Thyroid gland (tissue), 4 donors: ENCODE results near the gene ADCY1.
"Not testable (repeated sequence)": the region's sequence is repeated elsewhere in the genome, so short reads cannot be mapped to it uniquely, and the experiment has no call there.

ENCODE experiments used
- POLR2A ChIP-seq, 2 donors: fragments of 450-650 bp; IDR thresholded peaks; one replicate each; pipeline ENCODE4 v1.6.1; 2017; ENCODE audit warnings: antibody characterized with exemption in 2 of 2, mild to moderate bottlenecking in 2 of 2, moderate library complexity in 1 of 2
- TF ChIP-seq, protein P1 (sequence below), 6 experiments: fragments of 200-600 bp in 3 of 6; fragments of 450-650 bp in 3 of 6; sonication (generic) in 3 of 6; IDR thresholded peaks; one replicate each; pipeline ENCODE4 v1.5.1; 2016 to 2019; ENCODE audit warnings: antibody characterized with exemption in 6 of 6, mild to moderate bottlenecking in 2 of 6, inconsistent platforms in 1 of 6, moderate library complexity in 1 of 6

DNA sequence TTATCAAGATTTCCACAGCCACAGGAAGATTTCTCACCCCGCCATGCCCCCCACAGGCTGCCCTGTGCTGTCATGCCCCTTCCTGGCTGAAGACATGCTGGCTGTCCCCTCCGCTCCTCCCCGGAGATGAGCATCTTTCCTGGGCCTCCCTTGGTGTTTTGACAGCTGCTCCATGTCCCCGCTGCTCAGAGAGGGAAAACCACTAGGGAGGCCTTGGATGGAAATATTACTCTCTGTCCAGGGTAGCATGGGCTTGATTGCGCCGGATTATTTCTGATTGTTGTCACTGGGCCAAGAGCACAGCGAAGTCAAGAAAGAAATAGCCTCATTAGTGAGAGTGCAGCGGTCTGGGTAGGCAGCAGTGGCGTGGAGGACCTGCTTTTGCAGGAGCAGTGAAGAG lies 164.8 kb downstream of the ADCY1 start:
- TF ChIP-seq, protein P1, sequence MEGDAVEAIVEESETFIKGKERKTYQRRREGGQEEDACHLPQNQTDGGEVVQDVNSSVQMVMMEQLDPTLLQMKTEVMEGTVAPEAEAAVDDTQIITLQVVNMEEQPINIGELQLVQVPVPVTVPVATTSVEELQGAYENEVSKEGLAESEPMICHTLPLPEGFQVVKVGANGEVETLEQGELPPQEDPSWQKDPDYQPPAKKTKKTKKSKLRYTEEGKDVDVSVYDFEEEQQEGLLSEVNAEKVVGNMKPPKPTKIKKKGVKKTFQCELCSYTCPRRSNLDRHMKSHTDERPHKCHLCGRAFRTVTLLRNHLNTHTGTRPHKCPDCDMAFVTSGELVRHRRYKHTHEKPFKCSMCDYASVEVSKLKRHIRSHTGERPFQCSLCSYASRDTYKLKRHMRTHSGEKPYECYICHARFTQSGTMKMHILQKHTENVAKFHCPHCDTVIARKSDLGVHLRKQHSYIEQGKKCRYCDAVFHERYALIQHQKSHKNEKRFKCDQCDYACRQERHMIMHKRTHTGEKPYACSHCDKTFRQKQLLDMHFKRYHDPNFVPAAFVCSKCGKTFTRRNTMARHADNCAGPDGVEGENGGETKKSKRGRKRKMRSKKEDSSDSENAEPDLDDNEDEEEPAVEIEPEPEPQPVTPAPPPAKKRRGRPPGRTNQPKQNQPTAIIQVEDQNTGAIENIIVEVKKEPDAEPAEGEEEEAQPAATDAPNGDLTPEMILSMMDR (IDR thresholded peaks at IDR 0.05), result not testable (repeated sequence)
- not testable (repeated sequence) for TF ChIP-seq POLR2A (IDR thresholded peaks at IDR 0.05)
